Colon (tissue), 2 donors: ENCODE data around the gene KCND2.
"Not testable (repeated sequence)": the region's sequence is repeated elsewhere in the genome, so short reads cannot be mapped to it uniquely, and the experiment has no call there.

Experiments used
- FAIRE-seq: peaks from 2 replicates; lab custom pipeline; 2012; peaks lifted over from hg19 to GRCh38; lab: Jason Lieb, UNC
- donor health status: control.
- donor health status: control.

Gene KCND2

GRCh38 chr7:120743128-120743527, 470.2 kb downstream of the KCND2 start:
- FAIRE-seq, result no peak

- FAIRE-seq, result no peak
These were observed 487.1 kb downstream of the KCND2 start for GRCh38 chr7:120760050-120760449.

- FAIRE-seq, result no peak
These were observed 487.9 kb downstream of the KCND2 start for GRCh38 chr7:120760851-120761250.

GRCh38 chr7:120770206-120770605, 497.2 kb downstream of the KCND2 start:
- FAIRE-seq, result no peak

GRCh38 chr7:120774481-120774880, 501.5 kb downstream of the KCND2 start:
- no peak for FAIRE-seq

- FAIRE-seq, result no peak
These were observed 502.8 kb downstream of the KCND2 start for GRCh38 chr7:120775755-120776154.

- not testable (repeated sequence) for FAIRE-seq
These were observed 506.1 kb downstream of the KCND2 start for GRCh38 chr7:120779078-120779477.

- not testable (repeated sequence) for FAIRE-seq
These were observed 507.5 kb downstream of the KCND2 start for GRCh38 chr7:120780451-120780850.

GRCh38 chr7:120780938-120781337, 508.0 kb downstream of the KCND2 start:
- no peak for FAIRE-seq

- not testable (repeated sequence) for FAIRE-seq
These were observed 508.9 kb downstream of the KCND2 start for GRCh38 chr7:120781924-120782323.

GRCh38 chr7:120783273-120783672, 510.3 kb downstream of the KCND2 start:
- FAIRE-seq, result no peak

GRCh38 chr7:120783721-120784120, 510.7 kb downstream of the KCND2 start:
- no peak for FAIRE-seq

- no peak for FAIRE-seq
These were observed 512.1 kb downstream of the KCND2 start for GRCh38 chr7:120785095-120785494.

GRCh38 chr7:120792091-120792860, 519.3 kb downstream of the KCND2 start:
- no peak for FAIRE-seq

- FAIRE-seq, result no peak
These were observed 519.8 kb downstream of the KCND2 start for GRCh38 chr7:120792861-120793130.

GRCh38 chr7:120793213-120793936, 520.4 kb downstream of the KCND2 start:
- no peak for FAIRE-seq

- FAIRE-seq, result no peak
These were observed 521.2 kb downstream of the KCND2 start for GRCh38 chr7:120794106-120794729.

- FAIRE-seq, result no peak
These were observed 524.2 kb downstream of the KCND2 start for GRCh38 chr7:120797026-120797645.

GRCh38 chr7:120799147-120799546, 526.2 kb downstream of the KCND2 start:
- FAIRE-seq, result no peak
